ENCODE results near the gene TMEM135.

The TMEM135 gene

DNA sequence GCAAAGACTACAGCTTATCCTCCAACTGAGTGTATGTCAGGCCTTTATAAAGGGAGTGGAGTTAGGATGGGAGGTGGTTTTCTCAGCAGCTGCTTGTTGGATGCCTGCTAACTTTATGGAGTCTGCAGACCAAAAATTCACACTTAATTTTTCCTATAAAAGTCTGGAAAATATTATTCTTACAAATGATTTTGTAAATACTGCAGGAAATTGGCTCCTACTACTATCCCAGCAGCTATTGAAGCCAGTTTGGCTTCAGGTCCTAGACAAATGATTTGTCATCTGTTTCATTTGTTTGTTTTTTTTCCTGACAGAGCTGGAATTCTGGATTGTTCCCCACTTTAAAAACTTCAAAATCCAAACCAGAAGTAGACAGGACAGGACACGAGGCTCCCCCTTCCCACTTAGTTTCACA, 292.5 kb downstream of the TMEM135 start:
- TF ChIP-seq, protein P1, sequence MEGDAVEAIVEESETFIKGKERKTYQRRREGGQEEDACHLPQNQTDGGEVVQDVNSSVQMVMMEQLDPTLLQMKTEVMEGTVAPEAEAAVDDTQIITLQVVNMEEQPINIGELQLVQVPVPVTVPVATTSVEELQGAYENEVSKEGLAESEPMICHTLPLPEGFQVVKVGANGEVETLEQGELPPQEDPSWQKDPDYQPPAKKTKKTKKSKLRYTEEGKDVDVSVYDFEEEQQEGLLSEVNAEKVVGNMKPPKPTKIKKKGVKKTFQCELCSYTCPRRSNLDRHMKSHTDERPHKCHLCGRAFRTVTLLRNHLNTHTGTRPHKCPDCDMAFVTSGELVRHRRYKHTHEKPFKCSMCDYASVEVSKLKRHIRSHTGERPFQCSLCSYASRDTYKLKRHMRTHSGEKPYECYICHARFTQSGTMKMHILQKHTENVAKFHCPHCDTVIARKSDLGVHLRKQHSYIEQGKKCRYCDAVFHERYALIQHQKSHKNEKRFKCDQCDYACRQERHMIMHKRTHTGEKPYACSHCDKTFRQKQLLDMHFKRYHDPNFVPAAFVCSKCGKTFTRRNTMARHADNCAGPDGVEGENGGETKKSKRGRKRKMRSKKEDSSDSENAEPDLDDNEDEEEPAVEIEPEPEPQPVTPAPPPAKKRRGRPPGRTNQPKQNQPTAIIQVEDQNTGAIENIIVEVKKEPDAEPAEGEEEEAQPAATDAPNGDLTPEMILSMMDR (IDR thresholded peaks at IDR 0.05; ENCODE audit: low read length, missing control alignments) = no peak
- no peak for DNase-seq (ENCODE audit: low read depth)
- no peak overlapping the region for H3K4me3 ChIP-seq (replicated peaks; ENCODE audit: low read depth, low read length)

DNA sequence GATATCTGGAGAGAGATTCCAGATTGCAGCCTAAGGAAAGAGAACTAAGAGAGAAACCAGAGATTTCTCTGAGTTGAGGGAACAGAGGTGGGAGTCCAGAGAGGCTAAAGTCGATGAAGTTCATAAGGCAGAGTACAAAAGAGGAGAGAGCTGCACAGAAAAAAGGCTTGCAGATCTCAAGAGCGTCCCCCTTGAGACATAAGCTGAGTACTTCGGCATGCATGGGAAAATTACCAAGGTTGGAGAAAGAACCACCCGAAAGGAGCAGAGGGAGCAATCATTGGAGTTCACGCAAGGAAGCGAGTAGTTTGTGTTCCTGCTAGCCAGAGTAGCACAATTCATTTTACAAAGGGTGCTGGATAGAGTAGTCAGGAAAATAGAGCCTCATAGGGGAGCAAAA, 293.5 kb downstream of the TMEM135 start:
- no peak overlapping the region for H3K4me3 ChIP-seq (replicated peaks; ENCODE audit: low read depth, low read length)
- TF ChIP-seq, protein P1 (IDR thresholded peaks at IDR 0.05; ENCODE audit: low read length, missing control alignments) = no peak
- DNase-seq (ENCODE audit: low read depth) = no peak

GRCh38 chr11:87338046-87338639, 300.4 kb downstream of the TMEM135 start:
- DNase-seq (ENCODE audit: low read depth) = no peak
- TF ChIP-seq, protein P1 (IDR thresholded peaks at IDR 0.05; ENCODE audit: low read length, missing control alignments) = no peak
- no peak overlapping the region for H3K4me3 ChIP-seq (replicated peaks; ENCODE audit: low read depth, low read length)

GRCh38 chr11:87339416-87339815, 301.7 kb downstream of the TMEM135 start:
- TF ChIP-seq, protein P1 (IDR thresholded peaks at IDR 0.05; ENCODE audit: low read length, missing control alignments) = no peak
- DNase-seq (ENCODE audit: low read depth) = no peak
- no peak overlapping the region for H3K4me3 ChIP-seq (replicated peaks; ENCODE audit: low read depth, low read length)

DNA sequence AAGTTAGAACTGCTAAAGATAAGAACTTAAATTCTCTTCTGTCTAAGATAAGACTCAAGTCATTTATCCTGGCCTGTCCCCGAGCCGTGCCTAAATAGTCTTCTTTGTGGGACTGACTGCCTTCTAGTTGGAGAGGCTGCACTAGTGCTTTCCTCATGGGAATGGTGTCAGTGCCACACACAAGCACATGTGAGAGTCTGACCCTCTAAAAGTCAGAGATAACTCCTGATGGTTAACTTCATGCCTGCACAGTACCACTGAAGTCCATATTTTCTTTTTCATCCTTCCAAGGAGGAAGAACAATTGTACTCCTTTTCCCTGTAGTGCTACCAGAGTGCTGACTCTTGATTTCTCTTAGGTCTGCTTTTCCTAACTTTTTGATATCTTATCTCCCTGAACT, 309.7 kb downstream of the TMEM135 start:
- DNase-seq (ENCODE audit: low read depth) = no peak
- TF ChIP-seq, protein P1 (IDR thresholded peaks at IDR 0.05; ENCODE audit: low read length, missing control alignments) = no peak
- no peak overlapping the region for H3K4me3 ChIP-seq (replicated peaks; ENCODE audit: low read depth, low read length)

DNA sequence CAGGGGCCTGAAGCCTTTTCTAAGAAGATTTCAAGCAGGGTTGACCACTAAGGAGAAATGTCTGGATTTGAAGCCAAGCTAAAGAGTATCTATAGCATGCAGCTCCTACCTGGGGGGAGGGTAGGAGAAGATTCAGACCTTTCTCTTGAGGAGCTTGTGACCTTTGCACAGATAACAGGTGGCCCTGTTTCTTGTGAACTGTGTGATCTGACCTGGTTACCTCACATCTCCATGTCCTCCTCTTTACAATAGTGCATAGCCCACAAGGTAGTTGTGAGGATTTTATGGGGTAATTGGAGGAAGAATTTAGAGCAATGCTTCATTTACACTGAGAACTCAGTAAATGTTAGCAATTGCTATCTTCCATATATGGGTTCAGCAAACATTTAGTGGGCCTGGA, 310.1 kb downstream of the TMEM135 start:
- TF ChIP-seq, protein P1 (IDR thresholded peaks at IDR 0.05; ENCODE audit: low read length, missing control alignments) = no peak
- DNase-seq (ENCODE audit: low read depth) = no peak
- no peak overlapping the region for H3K4me3 ChIP-seq (replicated peaks; ENCODE audit: low read depth, low read length)

DNA sequence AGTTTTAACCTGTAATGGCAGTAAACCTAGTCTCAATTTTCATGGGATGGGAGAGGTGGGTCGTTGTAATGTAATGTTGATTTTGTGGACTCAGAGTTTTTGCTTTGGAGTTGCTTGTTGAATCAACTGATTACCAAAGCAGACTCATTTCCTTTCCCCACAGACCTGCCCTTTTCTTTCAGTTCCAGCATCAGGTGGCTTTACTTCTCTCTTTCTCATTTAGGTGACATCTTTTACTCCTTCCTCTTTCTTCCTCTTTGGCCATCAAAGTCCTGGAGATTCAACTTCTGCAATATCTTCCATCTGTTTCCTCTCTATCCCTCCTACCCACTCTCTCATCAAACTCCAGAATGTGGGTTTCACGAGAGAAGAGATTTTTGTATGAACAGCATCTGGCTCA, 313.9 kb downstream of the TMEM135 start:
- DNase-seq (ENCODE audit: low read depth) = no peak
- no peak overlapping the region for H3K4me3 ChIP-seq (replicated peaks; ENCODE audit: low read depth, low read length)
- TF ChIP-seq, protein P1 (IDR thresholded peaks at IDR 0.05; ENCODE audit: low read length, missing control alignments) = no peak
